ENCODE data around the gene TADA2A. TPM values are rescaled to one million over a fixed set of nuclear protein-coding genes. Genes with fewer than 3 reads are reported as not detected.

Gene TADA2A
- total and polyA plus RNA-seq, 2 of the 8 experiments (the other 6 are each of a cell fraction or from before 2014, with no cell fraction given), result 8.4 to 18.5 TPM

DNA sequence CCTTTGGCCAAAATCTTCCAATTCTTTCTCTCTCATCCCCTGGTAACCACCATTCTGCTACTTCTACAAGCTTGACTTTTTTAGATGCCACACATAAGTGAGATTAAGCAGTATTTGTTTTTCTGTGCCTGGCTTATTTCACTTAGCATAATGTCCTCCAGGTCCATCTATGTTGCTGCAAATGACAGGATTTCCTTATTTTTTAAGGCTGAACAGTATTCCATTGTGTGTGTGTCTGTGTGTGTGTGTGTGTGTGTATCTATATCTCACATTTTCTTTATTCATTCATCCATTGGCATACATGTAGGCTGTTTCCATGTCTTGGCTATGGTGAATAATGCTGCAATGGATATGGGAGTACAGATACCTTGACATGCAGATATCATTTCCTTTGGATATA lies 6.2 kb upstream of the TADA2A start:
- Histone ChIP-seq H3K9ac (replicated peaks in 1 of 4; ENCODE audit: extremely low read depth in 1 of 4, low read depth in 3 of 4, low read length in 3 of 4) (no peak overlapping the region), H3K4me2 (ENCODE audit: insufficient read depth in 1 of 2, low read depth in 2 of 2, low read length in 2 of 2) (no peak overlapping the region), H2BK20ac (ENCODE audit: low read length) (no peak overlapping the region), H3K79me2 (ENCODE audit: control insufficient read depth in 1 of 2, insufficient read depth in 2 of 2, low read length in 2 of 2) (no peaks in the 10 kb centered on the region; a peak in 1 of 4 replicates), H3K23ac (ENCODE audit: insufficient read length) (no peak overlapping the region), H2AFZ (ENCODE audit: low read length) (no peak overlapping the region), H3K4me3 (ENCODE audit: extremely low read depth in 1 of 4, insufficient read depth in 2 of 4, low read depth in 3 of 4, low read length in 4 of 4) (no peak overlapping the region), H3K79me1 (ENCODE audit: low read depth, low read length) (no peaks in the 10 kb centered on the region; the same call in 1 of the 2 replicates), H2AK5ac (ENCODE audit: low read depth, low read length) (no peak overlapping the region), H2BK120ac (replicated peaks; ENCODE audit: low read depth, low read length) (no peak overlapping the region), H3K36me3 (ENCODE audit: control insufficient read depth in 2 of 4, insufficient read depth in 4 of 4, low read length in 3 of 4) (no peaks in the 10 kb centered on the region), H3K56ac (replicated peaks; ENCODE audit: insufficient read length, low read depth, low read length) (no peak overlapping the region), H3K18ac (ENCODE audit: extremely low read depth, low read length) (no peak overlapping the region), H2BK12ac (ENCODE audit: low read depth, low read length) (no peak overlapping the region), H3K4ac (replicated peaks; ENCODE audit: insufficient read length, low read depth, low read length) (no peak overlapping the region), H3K14ac (ENCODE audit: insufficient read length) (no peak overlapping the region), H3K9me3 (ENCODE audit: insufficient read depth in 2 of 2, low read depth in 1 of 2, low read length in 1 of 2) (no peaks in the 10 kb centered on the region), H4K5ac (ENCODE audit: insufficient read length, low read depth, low read length) (no peak overlapping the region), H3K27me3 (replicated peaks in 1 of 4; ENCODE audit: control insufficient read depth in 3 of 4, extremely low read depth in 1 of 4, insufficient read depth in 3 of 4, low read length in 3 of 4) (no peaks in the 10 kb centered on the region), H3K27ac (ENCODE audit: low read depth, low read length) (no peak overlapping the region), H4K8ac (ENCODE audit: extremely low read depth, insufficient read depth, low read length) (no peak overlapping the region), H3K4me1 (replicated peaks in 1 of 4; ENCODE audit: control insufficient read depth in 3 of 4, insufficient read depth in 4 of 4, low read length in 3 of 4) (0 out of 7 replicates have a peak, but pooled peaks cover 0 to 2% (median 0%) of the 10 kb centered on the region in 4 experiments), H2BK15ac (ENCODE audit: low read length) (no peak overlapping the region), H4K91ac (replicated peaks; ENCODE audit: insufficient read length, low read length) (no peak overlapping the region), H3K23me2 (ENCODE audit: low read depth, low read length) (no peaks in the 10 kb centered on the region), H2BK5ac (ENCODE audit: low read depth, low read length) (no peak overlapping the region), H4K20me1 (replicated peaks in 1 of 2; ENCODE audit: control insufficient read depth in 1 of 2, insufficient read depth in 2 of 2, low read length in 2 of 2) (no peaks in the 10 kb centered on the region)
- no peak for DNase-seq (ENCODE audit: low read depth in 1 of 2, low spot score in 2 of 2)
- POLR2A ChIA-PET (ENCODE audit: partially characterized antibody), result interaction anchor here (0.7 to 1.9 kb wide), 2 partner anchors 11 to 41 kb away, joined by 3 to 5 read pairs; no protein-coding TSS in a partner anchor
- no peak for FAIRE-seq
- CTCF ChIA-PET (ENCODE audit: partially characterized antibody), result interaction anchor here (1.3 to 1.6 kb wide), 2 partner anchors 13 to 27 kb away, joined by 4 to 6 read pairs; no protein-coding TSS in a partner anchor
- TF ChIP-seq KDM5A (IDR thresholded peaks at IDR 0.05; ENCODE audit: low read length) (no peak), GTF2F1 (IDR thresholded peaks at IDR 0.05; ENCODE audit: borderline replicate concordance, low read depth, low read length) (no peak), CREB1 (IDR thresholded peaks at IDR 0.05) (no peak), RAD21 (IDR thresholded peaks at IDR 0.05 in 1 of 2, conservative IDR thresholded peaks at IDR 0.05 in 1 of 2; ENCODE audit: low read depth in 2 of 2, low read length in 2 of 2) (no peak), ZNF274 (IDR thresholded peaks at IDR 0.05; ENCODE audit: borderline replicate concordance, extremely low read depth, low read length) (no peak), BRCA1 (IDR thresholded peaks at IDR 0.05; ENCODE audit: low read depth, low read length) (no peak), KDM1A (IDR thresholded peaks at IDR 0.05; ENCODE audit: borderline replicate concordance, low read length) (no peak), JUND (IDR thresholded peaks at IDR 0.05; ENCODE audit: low read length) (no peak), CBX5 (IDR thresholded peaks at IDR 0.05; ENCODE audit: low read depth, low read length) (no peak), MAFK (IDR thresholded peaks at IDR 0.05; ENCODE audit: low read depth, low read length) (no peak), POU5F1 (IDR thresholded peaks at IDR 0.05; ENCODE audit: low read depth, low read length) (no peak), FOSL1 (IDR thresholded peaks at IDR 0.05; ENCODE audit: insufficient read depth, low read depth, low read length) (no peak), GABPA (IDR thresholded peaks at IDR 0.05; ENCODE audit: borderline replicate concordance, insufficient read depth, low read length) (no peak), SP4 (IDR thresholded peaks at IDR 0.05; ENCODE audit: low read length) (no peak), POLR2AphosphoS5 (IDR thresholded peaks at IDR 0.05; ENCODE audit: low read depth, low read length) (no peak)
- TF ChIP-seq, protein P1, sequence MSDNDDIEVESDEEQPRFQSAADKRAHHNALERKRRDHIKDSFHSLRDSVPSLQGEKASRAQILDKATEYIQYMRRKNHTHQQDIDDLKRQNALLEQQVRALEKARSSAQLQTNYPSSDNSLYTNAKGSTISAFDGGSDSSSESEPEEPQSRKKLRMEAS (IDR thresholded peaks at IDR 0.05), result no peak
